Measurements from ENCODE around the gene CATSPERZ. TPM values are rescaled to one million over a fixed set of nuclear protein-coding genes. Genes with fewer than 3 reads are reported as not detected.

Gene CATSPERZ
- total and polyA plus RNA-seq, 9 of the 15 experiments (the other 6 are each of a cell fraction or from before 2014, with no cell fraction given), result 0.86 to 8.5 (median 3.5) TPM

- TF ChIP-seq MAZ (CRISPR knock-in tag; conservative IDR thresholded peaks at IDR 0.05 in 1 of 2, IDR thresholded peaks at IDR 0.05 in 1 of 2), result peak in 1 of 2 experiments; percentile 51; a peak in 1 of 4 replicates
- TF ChIP-seq RBBP5 (IDR thresholded peaks at IDR 0.05; ENCODE audit: borderline replicate concordance, insufficient read depth, low read length, poor library complexity, severe bottlenecking), result peak; percentile 9
- TF ChIP-seq TRIM28 (IDR thresholded peaks at IDR 0.05), result no peak
- TF ChIP-seq NONO (IDR thresholded peaks at IDR 0.05; ENCODE audit: low read depth in 2 of 2, low read length in 1 of 2), result no peak
- TF ChIP-seq RERE (CRISPR knock-in tag; IDR thresholded peaks at IDR 0.05; ENCODE audit: borderline replicate concordance), result no peak
- TF ChIP-seq SRSF9 (IDR thresholded peaks at IDR 0.05; ENCODE audit: borderline replicate concordance, low read depth, low read length), result no peak
- no peak for TF ChIP-seq NCOR1 (IDR thresholded peaks at IDR 0.05)
- TF ChIP-seq ETV5 (CRISPR knock-in tag; IDR thresholded peaks at IDR 0.05; ENCODE audit: low read depth), result peak; percentile 95
- no peak for TF ChIP-seq SETDB1 (IDR thresholded peaks at IDR 0.05; ENCODE audit: low read length)
- peak; percentile 17; the same call in 1 of the 2 replicates for TF ChIP-seq JUN (IDR thresholded peaks at IDR 0.05; ENCODE audit: borderline replicate concordance, low read depth, low read length)
- no peak for TF ChIP-seq JUN (CRISPR knock-in tag; IDR thresholded peaks at IDR 0.05; ENCODE audit: borderline replicate concordance)
- TF ChIP-seq HDAC2 (IDR thresholded peaks at IDR 0.05), result peak; percentile 65
- no peak for TF ChIP-seq DACH1 (IDR thresholded peaks at IDR 0.05; ENCODE audit: partially characterized antibody)
- TF ChIP-seq ZNF175 (CRISPR knock-in tag; IDR thresholded peaks at IDR 0.05; ENCODE audit: low read depth), result peak; percentile 26; the same call in 1 of the 2 replicates
- TF ChIP-seq BACH1 (tag; IDR thresholded peaks at IDR 0.05), result no peak
- no peak for TF ChIP-seq CBFA2T2 (conservative IDR thresholded peaks at IDR 0.05)
- no peak for TF ChIP-seq MAX (CRISPR knock-in tag; IDR thresholded peaks at IDR 0.05)
- no peak for TF ChIP-seq IRF2 (CRISPR knock-in tag; IDR thresholded peaks at IDR 0.05)
- no peak for TF ChIP-seq SPI1 (IDR thresholded peaks at IDR 0.05; ENCODE audit: borderline replicate concordance, low read depth, low read length)
- TF ChIP-seq ZNF347 (CRISPR knock-in tag; IDR thresholded peaks at IDR 0.05; ENCODE audit: low read depth), result no peak
- no peak for TF ChIP-seq EHMT2 (IDR thresholded peaks at IDR 0.05)
- TF ChIP-seq GTF2E2 (tag; IDR thresholded peaks at IDR 0.05), result peak; percentile 53; the same call in 1 of the 2 replicates
- no peak for TF ChIP-seq FOXP1 (CRISPR knock-in tag; IDR thresholded peaks at IDR 0.05)
- no peak for TF ChIP-seq ESRRB (CRISPR knock-in tag; IDR thresholded peaks at IDR 0.05; ENCODE audit: borderline replicate concordance)
These were observed 31.1 kb upstream of the CATSPERZ start (continued) for GRCh38 chr11:64268893-64269539.
